ENCODE measurements around the gene PYGO2.

The PYGO2 gene

GRCh38 chr1:154931940-154932487 lies 29.6 kb downstream of the PYGO2 start:
- no peak overlapping the region for H3K27ac ChIP-seq
- TF ChIP-seq, protein P1, sequence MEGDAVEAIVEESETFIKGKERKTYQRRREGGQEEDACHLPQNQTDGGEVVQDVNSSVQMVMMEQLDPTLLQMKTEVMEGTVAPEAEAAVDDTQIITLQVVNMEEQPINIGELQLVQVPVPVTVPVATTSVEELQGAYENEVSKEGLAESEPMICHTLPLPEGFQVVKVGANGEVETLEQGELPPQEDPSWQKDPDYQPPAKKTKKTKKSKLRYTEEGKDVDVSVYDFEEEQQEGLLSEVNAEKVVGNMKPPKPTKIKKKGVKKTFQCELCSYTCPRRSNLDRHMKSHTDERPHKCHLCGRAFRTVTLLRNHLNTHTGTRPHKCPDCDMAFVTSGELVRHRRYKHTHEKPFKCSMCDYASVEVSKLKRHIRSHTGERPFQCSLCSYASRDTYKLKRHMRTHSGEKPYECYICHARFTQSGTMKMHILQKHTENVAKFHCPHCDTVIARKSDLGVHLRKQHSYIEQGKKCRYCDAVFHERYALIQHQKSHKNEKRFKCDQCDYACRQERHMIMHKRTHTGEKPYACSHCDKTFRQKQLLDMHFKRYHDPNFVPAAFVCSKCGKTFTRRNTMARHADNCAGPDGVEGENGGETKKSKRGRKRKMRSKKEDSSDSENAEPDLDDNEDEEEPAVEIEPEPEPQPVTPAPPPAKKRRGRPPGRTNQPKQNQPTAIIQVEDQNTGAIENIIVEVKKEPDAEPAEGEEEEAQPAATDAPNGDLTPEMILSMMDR (IDR thresholded peaks at IDR 0.05): no peak
- H3K4me3 ChIP-seq: no peak overlapping the region
- no peak for DNase-seq (ENCODE audit: low spot score)

DNA sequence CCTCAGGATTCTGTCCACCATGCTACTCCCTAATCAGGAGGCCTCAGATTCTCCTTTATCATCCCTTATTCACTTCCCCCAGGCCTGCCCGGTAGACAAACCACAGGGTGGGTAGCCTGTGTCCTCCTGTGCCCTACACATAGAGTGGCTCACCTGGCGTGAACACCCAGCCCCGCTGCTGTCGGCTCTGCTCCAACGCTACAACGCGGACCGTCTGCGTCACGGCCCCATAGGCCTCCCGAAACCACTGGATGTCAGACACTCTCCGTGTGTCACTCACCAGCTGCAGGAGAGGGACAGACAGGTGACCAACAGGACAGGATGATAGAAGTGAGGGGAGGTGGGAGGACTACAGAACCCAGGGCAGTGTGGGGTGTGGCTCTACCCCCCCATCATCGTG lies 35.4 kb downstream of the PYGO2 start:
- DNase-seq (ENCODE audit: low spot score): no peak
- TF ChIP-seq, protein P1 (IDR thresholded peaks at IDR 0.05): no peak
- Histone ChIP-seq H3K27ac (no peak overlapping the region), H3K4me3 (no peak overlapping the region)

DNA sequence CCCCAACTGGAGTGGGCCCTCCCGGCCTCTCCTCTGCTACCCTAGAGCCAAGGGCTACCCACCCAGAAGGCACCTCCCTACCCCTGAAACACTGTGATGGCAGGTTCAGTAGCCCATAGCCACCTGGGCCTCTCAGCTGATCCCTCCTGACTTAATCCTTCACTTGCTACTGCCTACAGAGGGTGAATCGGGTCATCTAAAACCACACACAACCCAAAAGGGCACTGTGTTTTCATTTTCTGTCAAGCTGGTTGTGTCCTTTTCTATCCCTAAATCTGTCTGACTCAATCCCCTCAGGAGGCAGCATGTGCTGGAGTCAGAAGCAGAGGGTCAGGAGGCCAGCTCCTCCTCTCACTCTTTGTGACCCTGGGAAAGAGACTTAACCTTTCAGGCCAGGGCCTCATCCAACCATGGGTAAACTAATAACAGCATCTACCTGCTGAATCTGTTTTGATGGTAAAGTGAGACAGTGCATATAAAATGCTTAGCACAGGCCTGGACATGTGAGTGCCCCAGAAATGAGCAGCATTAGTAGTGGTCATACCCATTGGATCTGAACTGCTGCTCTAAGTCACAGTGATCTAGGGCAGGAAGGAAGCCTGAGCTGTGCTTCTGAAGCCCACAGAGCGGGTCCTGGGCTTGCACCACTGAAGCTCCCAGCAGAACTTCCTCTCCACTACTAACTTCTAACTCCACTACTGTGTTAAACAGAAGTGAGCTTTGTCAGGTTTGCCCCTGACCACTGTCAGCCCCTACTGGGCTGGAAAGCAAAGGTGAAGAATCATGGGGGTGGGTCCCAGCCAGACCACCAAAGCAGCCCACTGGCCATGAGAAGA lies 36.0 kb downstream of the PYGO2 start:
- DNase-seq (ENCODE audit: low spot score): no peak
- no peak overlapping the region for H3K27ac ChIP-seq
- TF ChIP-seq, protein P1 (IDR thresholded peaks at IDR 0.05): no peak
- H3K4me3 ChIP-seq: no peak overlapping the region

GRCh38 chr1:154923695-154924094 lies 37.9 kb downstream of the PYGO2 start:
- H3K27ac ChIP-seq: no peak overlapping the region
- H3K4me3 ChIP-seq: no peak overlapping the region
- no peak for DNase-seq (ENCODE audit: low spot score)
- TF ChIP-seq, protein P1 (IDR thresholded peaks at IDR 0.05): no peak

DNA sequence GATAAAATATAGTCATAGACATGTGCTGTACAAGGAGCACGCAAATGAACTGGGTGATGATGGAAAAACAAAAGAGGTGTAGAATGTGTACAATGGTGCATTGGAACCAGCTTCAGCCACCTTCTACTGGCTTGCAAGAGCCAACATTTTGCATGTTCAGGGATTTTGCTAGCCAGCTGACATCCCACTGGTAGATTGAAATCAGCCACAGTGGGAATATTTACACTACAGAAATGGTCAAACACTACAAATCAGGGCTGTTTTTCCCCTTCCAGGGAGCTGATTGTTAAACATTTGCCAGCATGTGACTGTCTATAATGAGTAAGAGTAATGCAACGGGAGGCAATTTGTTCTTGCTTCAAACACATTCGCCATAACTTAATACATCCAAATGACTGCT lies 48.3 kb downstream of the PYGO2 start:
- DNase-seq (ENCODE audit: low spot score): no peak
- Histone ChIP-seq H3K4me3 (no peak overlapping the region), H3K27ac (no peak overlapping the region)
- TF ChIP-seq, protein P1 (IDR thresholded peaks at IDR 0.05): no peak

DNA sequence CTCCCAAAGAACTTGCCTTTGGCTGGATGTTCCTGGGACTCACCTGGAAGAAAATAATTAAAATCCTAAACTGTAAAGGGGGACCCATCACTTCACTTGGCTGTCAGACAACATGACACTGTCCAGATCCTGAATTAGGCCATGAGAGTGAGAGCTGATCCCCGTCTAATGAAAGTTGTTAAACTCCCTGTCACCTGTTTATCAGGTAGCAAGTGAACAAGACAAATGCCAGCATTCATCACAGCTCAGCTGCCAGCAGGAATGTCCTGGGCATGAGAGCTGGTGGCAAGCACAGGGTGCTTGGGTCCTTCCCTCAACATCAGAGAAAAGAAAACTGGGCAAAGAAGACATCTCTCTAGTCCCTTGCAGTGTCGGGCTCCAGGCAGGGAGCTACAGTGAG lies 48.8 kb downstream of the PYGO2 start:
- no peak for DNase-seq (ENCODE audit: low spot score)

More for the DNA sequence above, 48.8 kb downstream of the PYGO2 start:
- Histone ChIP-seq H3K4me3 (no peak overlapping the region), H3K27ac (no peak overlapping the region)
- TF ChIP-seq, protein P1 (IDR thresholded peaks at IDR 0.05): no peak

Data from coronary artery (tissue), 2 donors.